Mammary epithelial cell (primary cell): ENCODE measurements around the gene BRIP1.
"Not testable (repeated sequence)": the region's sequence is repeated elsewhere in the genome, so short reads cannot be mapped to it uniquely, and the experiment has no call there.

Experiments
- CTCF ChIP-seq, 2 donors: IDR thresholded peaks in 1 of 2; conservative IDR thresholded peaks in 1 of 2; 2 replicates each; pipeline ENCODE4 v1.5.1; 2011 to 2012; ENCODE audit warnings: inconsistent platforms in 2 of 2, low read length in 2 of 2, mild to moderate bottlenecking in 2 of 2, control low read depth in 1 of 2, low read depth in 1 of 2; ENCODE audit not compliant: insufficient read depth in 1 of 2; ENCODE audit errors: extremely low read depth in 1 of 2
- EZH2 ChIP-seq: IDR thresholded peaks from 2 replicates; pipeline ENCODE4 v1.6.1; 2012; ENCODE audit warnings: low read length, inconsistent platforms, borderline replicate concordance

- TF ChIP-seq CTCF (conservative IDR thresholded peaks at IDR 0.05 in 1 of 2, IDR thresholded peaks at IDR 0.05 in 1 of 2; ENCODE audit: extremely low read depth in 1 of 2, insufficient read depth in 1 of 2, low read depth in 1 of 2, low read length in 2 of 2); EZH2: not testable (repeated sequence)
Observed at GRCh38 chr17:61727798-61728197, 135.5 kb downstream of the BRIP1 start.
